Measurements from ENCODE around the gene DPF3. TPM values are rescaled to one million over a fixed set of nuclear protein-coding genes. Genes with fewer than 3 reads are reported as not detected.

DPF3 gene
- total and polyA plus RNA-seq, 8 donors: 1.4 to 3.6 (median 1.9) TPM

GRCh38 chr14:72739446-72740405, 154.2 kb downstream of the DPF3 start:
- TF ChIP-seq, protein P1, sequence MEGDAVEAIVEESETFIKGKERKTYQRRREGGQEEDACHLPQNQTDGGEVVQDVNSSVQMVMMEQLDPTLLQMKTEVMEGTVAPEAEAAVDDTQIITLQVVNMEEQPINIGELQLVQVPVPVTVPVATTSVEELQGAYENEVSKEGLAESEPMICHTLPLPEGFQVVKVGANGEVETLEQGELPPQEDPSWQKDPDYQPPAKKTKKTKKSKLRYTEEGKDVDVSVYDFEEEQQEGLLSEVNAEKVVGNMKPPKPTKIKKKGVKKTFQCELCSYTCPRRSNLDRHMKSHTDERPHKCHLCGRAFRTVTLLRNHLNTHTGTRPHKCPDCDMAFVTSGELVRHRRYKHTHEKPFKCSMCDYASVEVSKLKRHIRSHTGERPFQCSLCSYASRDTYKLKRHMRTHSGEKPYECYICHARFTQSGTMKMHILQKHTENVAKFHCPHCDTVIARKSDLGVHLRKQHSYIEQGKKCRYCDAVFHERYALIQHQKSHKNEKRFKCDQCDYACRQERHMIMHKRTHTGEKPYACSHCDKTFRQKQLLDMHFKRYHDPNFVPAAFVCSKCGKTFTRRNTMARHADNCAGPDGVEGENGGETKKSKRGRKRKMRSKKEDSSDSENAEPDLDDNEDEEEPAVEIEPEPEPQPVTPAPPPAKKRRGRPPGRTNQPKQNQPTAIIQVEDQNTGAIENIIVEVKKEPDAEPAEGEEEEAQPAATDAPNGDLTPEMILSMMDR (IDR thresholded peaks at IDR 0.05): no peak
- Histone ChIP-seq H3K27ac (no peak overlapping the region), H3K27me3 (no peaks in the 10 kb centered on the region), H3K9me3 (no peaks in the 10 kb centered on the region), H3K4me1 (no peaks in the 10 kb centered on the region), H3K36me3 (no peaks in the 10 kb centered on the region), H3K4me3 (no peak overlapping the region)
- DNase-seq (no peak), ATAC-seq (no peak)
- intact Hi-C loops (cut with DNase I): no loop called here

DNA sequence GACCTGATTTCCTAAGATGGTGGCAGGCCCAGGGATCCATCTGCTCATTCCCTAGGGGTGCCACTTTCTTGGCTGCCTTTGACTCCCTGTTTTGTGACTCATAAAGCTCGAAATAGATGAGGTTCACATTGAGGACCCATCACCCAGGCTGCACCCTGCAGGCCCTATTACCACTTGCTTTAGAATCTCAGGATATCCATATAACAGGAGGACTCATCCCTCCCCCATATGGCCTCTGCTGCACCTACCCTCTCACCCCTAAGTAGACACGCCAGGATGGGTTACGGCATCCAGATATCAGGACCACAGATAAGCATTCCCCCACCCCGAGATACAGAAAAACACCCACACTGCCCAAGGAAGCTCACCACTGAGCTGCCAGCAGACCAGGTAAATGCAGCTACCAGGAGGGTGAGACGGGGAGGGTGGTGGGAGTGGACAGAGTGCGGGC, 155.7 kb downstream of the DPF3 start:
- TF ChIP-seq, protein P1 (IDR thresholded peaks at IDR 0.05): no peak
- no peaks in the 10 kb centered on the region for H3K36me3 ChIP-seq
- H3K27ac ChIP-seq: no peak overlapping the region
- no peak overlapping the region for H3K4me3 ChIP-seq
- H3K4me1 ChIP-seq: no peaks in the 10 kb centered on the region
- H3K9me3 ChIP-seq: no peaks in the 10 kb centered on the region
- no peak for ATAC-seq
- H3K27me3 ChIP-seq: no peaks in the 10 kb centered on the region
- intact Hi-C loops (cut with DNase I): no loop called here
- no peak for DNase-seq

DNA sequence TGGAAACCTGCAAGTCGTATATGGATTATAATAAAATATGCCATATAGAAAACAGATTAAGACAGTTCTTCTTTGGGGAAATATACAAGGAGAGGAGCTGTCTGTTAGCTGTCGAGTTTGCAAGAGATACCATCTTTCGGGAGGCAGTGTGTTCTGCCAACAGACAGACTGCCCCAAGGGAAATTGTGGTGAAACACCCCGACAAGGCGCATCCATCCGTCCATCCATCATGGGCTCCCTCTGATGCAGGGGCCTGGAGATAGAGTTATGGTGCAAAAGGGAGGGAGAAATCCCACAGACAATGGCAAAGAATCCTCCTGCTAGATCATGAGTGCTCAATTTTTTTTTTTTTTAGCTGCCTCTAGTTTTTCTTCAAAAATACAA, 156.3 kb downstream of the DPF3 start:
- intact Hi-C loops (cut with DNase I): no loop called here
- no peak overlapping the region for H3K4me3 ChIP-seq
- no peaks in the 10 kb centered on the region for H3K4me1 ChIP-seq
- TF ChIP-seq, protein P1 (IDR thresholded peaks at IDR 0.05): no peak
- no peaks in the 10 kb centered on the region for H3K36me3 ChIP-seq
- H3K27me3 ChIP-seq: no peaks in the 10 kb centered on the region
- DNase-seq (no peak), ATAC-seq (no peak)
- H3K27ac ChIP-seq: no peak overlapping the region
- H3K9me3 ChIP-seq: no peaks in the 10 kb centered on the region

- TF ChIP-seq, protein P1 (IDR thresholded peaks at IDR 0.05): no peak
- Histone ChIP-seq H3K27me3 (no peaks in the 10 kb centered on the region), H3K36me3 (no peaks in the 10 kb centered on the region), H3K4me3 (no peak overlapping the region), H3K9me3 (no peaks in the 10 kb centered on the region), H3K4me1 (no peaks in the 10 kb centered on the region), H3K27ac (no peak overlapping the region)
- no peak for DNase-seq
- intact Hi-C loops (cut with DNase I): no loop called here
- ATAC-seq: no peak
Observed at GRCh38 chr14:72736786-72737559, 156.9 kb downstream of the DPF3 start.

- Histone ChIP-seq H3K27me3 (no peaks in the 10 kb centered on the region), H3K36me3 (no peaks in the 10 kb centered on the region), H3K4me1 (no peaks in the 10 kb centered on the region), H3K4me3 (no peak overlapping the region), H3K9me3 (no peaks in the 10 kb centered on the region), H3K27ac (no peak overlapping the region)
- intact Hi-C loops (cut with DNase I): no loop called here
- TF ChIP-seq, protein P1 (IDR thresholded peaks at IDR 0.05): no peak
- ATAC-seq (no peak), DNase-seq (no peak)
Observed at GRCh38 chr14:72736308-72736707, 157.6 kb downstream of the DPF3 start.

All from left lung (tissue), 10 donors.